GM12878 (cell line): ENCODE results near the gene VEPH1. TPM values are rescaled to one million over a fixed set of nuclear protein-coding genes. Genes with fewer than 3 reads are reported as not detected.

ENCODE experiments used
- ATAC-seq: fragments of 200-7000 bp; cut with Tn5 transposase; 3 replicates; pipeline ENCODE4 v1.9.1; 2020; ENCODE audit warnings: mild to moderate bottlenecking, moderate library complexity
- BruUV-seq: library from RNA; stranded (reverse); fragments of 400-500 nt; replicated peaks from 2 replicates; lab custom pipeline; 2021; lab: Mats Ljungman, UMichigan
- CTCF ChIA-PET: fragments of 300-600 bp; sonication (Branson Sonifier 250); formaldehyde crosslinking; extraction: SDS; loops from one replicate; lab custom pipeline; 2021; ENCODE audit warnings: inconsistent platforms; lab: Yijun Ruan, JAX
- POLR2A ChIA-PET: fragments of 350-600 bp; formaldehyde crosslinking; extraction: SDS; loops from one replicate; lab custom pipeline; 2021; ENCODE audit warnings: inconsistent platforms; lab: Charles Lee
- RAD21 ChIA-PET: fragments of 300-600 bp; sonication (Branson Sonifier 250); formaldehyde crosslinking; loops from one replicate; lab custom pipeline; 2023; ENCODE audit warnings: antibody characterized with exemption; ENCODE audit not compliant: unreplicated experiment; lab: Charles Lee
- SMC1A ChIA-PET: fragments of 300-600 bp; sonication (Branson Sonifier 250); formaldehyde crosslinking; loops from one replicate; lab custom pipeline; 2023; ENCODE audit not compliant: unreplicated experiment, uncharacterized antibody; lab: Charles Lee
- DNase-seq: peaks from one replicate; pipeline ENCODE4 v3.0.0-alpha.2; 2011; ENCODE audit warnings: low read depth, low spot score
- FAIRE-seq: peaks from 3 replicates; lab custom pipeline; 2011; peaks lifted over from hg19 to GRCh38; lab: Jason Lieb, UNC
- H2AFZ ChIP-seq: 2 replicates; pipeline ENCODE4 v1.6.0; 2011; ENCODE audit warnings: low read depth, low read length, control low read depth; ENCODE audit not compliant: control insufficient read depth
- H3K27ac ChIP-seq: 2 replicates; pipeline ENCODE4 v1.5.1; 2011; ENCODE audit warnings: control low read depth; ENCODE audit not compliant: control insufficient read depth, insufficient read depth
- H3K27me3 ChIP-seq, 2 experiments: replicated peaks in 1 of 2; 2 replicates each; pipeline versions ENCODE4 v1.6.0 to v1.6.1; 2011; ENCODE audit warnings: low read length in 1 of 2; ENCODE audit not compliant: control insufficient read depth in 2 of 2, insufficient read depth in 2 of 2
- H3K36me3 ChIP-seq, 2 experiments: 2 replicates each; pipeline ENCODE4 v1.5.1; 2011; ENCODE audit warnings: low read length in 1 of 2; ENCODE audit not compliant: control insufficient read depth in 2 of 2, insufficient read depth in 2 of 2
- H3K4me1 ChIP-seq: 2 replicates; pipeline ENCODE4 v1.6.1; 2011; ENCODE audit warnings: mild to moderate bottlenecking, low read length, moderate library complexity, mixed read lengths; ENCODE audit not compliant: control insufficient read depth, insufficient read depth
- H3K4me2 ChIP-seq: 2 replicates; pipeline ENCODE4 v1.6.0; 2011; ENCODE audit warnings: control low read depth; ENCODE audit not compliant: control insufficient read depth, insufficient read depth
- H3K4me3 ChIP-seq: fragments of 200-600 bp; sonication (generic); 2 replicates; pipeline ENCODE4 v1.5.1; 2016
- H3K79me2 ChIP-seq: 2 replicates; pipeline ENCODE4 v1.6.0; 2011; ENCODE audit warnings: low read length; ENCODE audit not compliant: control insufficient read depth, insufficient read depth
- H3K9ac ChIP-seq: 2 replicates; pipeline ENCODE4 v1.8.0; 2011; ENCODE audit warnings: low read length, control low read depth, mixed read lengths; ENCODE audit not compliant: control insufficient read depth, insufficient read depth
- H3K9me3 ChIP-seq: replicated peaks from 3 replicates; pipeline ENCODE4 v1.5.1; 2011; ENCODE audit warnings: mild to moderate bottlenecking, low read length; ENCODE audit not compliant: control insufficient read depth, insufficient read depth
- H4K20me1 ChIP-seq: 2 replicates; pipeline ENCODE4 v1.6.0; 2011; ENCODE audit not compliant: control insufficient read depth, insufficient read depth
- BCL11A ChIP-seq: IDR thresholded peaks from 2 replicates; pipeline ENCODE4 v1.6.1; 2011; ENCODE audit warnings: low read depth, low read length
- FOS ChIP-seq: IDR thresholded peaks from 3 replicates; pipeline ENCODE4 v1.6.1; 2011; ENCODE audit warnings: borderline replicate concordance; ENCODE audit not compliant: insufficient read length; ENCODE audit errors: extremely low read depth
- HDGF ChIP-seq: fragments of 450-650 bp; IDR thresholded peaks from 2 replicates; pipeline ENCODE4 v1.6.1; 2016; ENCODE audit warnings: antibody characterized with exemption
- KAT2A ChIP-seq: conservative IDR thresholded peaks from 2 replicates; pipeline ENCODE4 v1.6.1; 2011; ENCODE audit warnings: low read depth, low read length; ENCODE audit not compliant: control insufficient read depth
- NFXL1 ChIP-seq: fragments of 450-650 bp; IDR thresholded peaks from 2 replicates; pipeline ENCODE4 v1.6.1; 2017; ENCODE audit warnings: antibody characterized with exemption, mild to moderate bottlenecking, borderline replicate concordance
- NR2C1 ChIP-seq: fragments of 450-650 bp; IDR thresholded peaks from 2 replicates; pipeline ENCODE4 v1.6.1; 2017; ENCODE audit warnings: antibody characterized with exemption, mild to moderate bottlenecking, moderate library complexity
- POU2F2 ChIP-seq: IDR thresholded peaks from 3 replicates; pipeline ENCODE4 v1.6.1; 2011; ENCODE audit warnings: low read depth, mild to moderate bottlenecking, low read length, borderline replicate concordance
- TCF12 ChIP-seq: IDR thresholded peaks from 2 replicates; pipeline ENCODE4 v1.6.1; 2011; ENCODE audit warnings: low read depth, mild to moderate bottlenecking, low read length
- ZNF24 ChIP-seq: fragments of 450-650 bp; IDR thresholded peaks from 2 replicates; pipeline ENCODE4 v1.6.1; 2017; ENCODE audit warnings: antibody characterized with exemption, mild to moderate bottlenecking
- WGBS: methylation state at CpG from one replicate; pipeline ENCODE4 v1.1.6; 2016; ENCODE audit warnings: low lambda C conversion rate; ENCODE audit not compliant: insufficient replicate concordance, insufficient coverage; ENCODE audit errors: missing lambda C conversion rate; 5-methylcytosine and 5-hydroxymethylcytosine counted together
- in situ Hi-C: fragments of 300-500 bp; cut with MboI; formaldehyde crosslinking; loops from 9 replicates; pipeline ENCODE4 v1.14.3; 2018; ENCODE audit warnings: mixed read lengths
- intact Hi-C: fragments of 100-400 bp; cut with micrococcal nuclease; formaldehyde crosslinking; loops from one replicate; pipeline ENCODE4 v1.14.2; 2022; ENCODE audit not compliant: unreplicated experiment
- polyA plus RNA-seq, 11 experiments: library from polyadenylated mRNA; depleted of rRNA in 4 of 11; unstranded in 6 of 11; stranded (reverse) in 5 of 11; fragments of >200 nt; fragmentation: Nextera tagmentation in 4 of 11; fragmentation: Illumina TruSeq in 1 of 11; extraction: Ambion mirVana in 4 of 11; extraction: Trizol in 1 of 11; gene quantifications; 1 replicate in 1 of 11; 2 replicates in 10 of 11; pipeline versions ENCODE4 v1.2.1 to v1.2.3, GENCODE V29; 2011 to 2016; ENCODE audit warnings: inconsistent platforms in 2 of 11, missing spikeins in 2 of 11, low read depth in 1 of 11
- total RNA-seq, 4 experiments: library from RNA; depleted of rRNA in 3 of 4; stranded (reverse); fragments of >200 nt in 3 of 4; fragmentation: Illumina TruSeq in 1 of 4; extraction: Trizol in 1 of 4; gene quantifications; 2 replicates each; pipeline versions ENCODE4 v1.2.1 to v1.2.3, GENCODE V29; 2013 to 2021
- TF ChIP-seq, protein P1 (sequence below): fragments of 450-650 bp; IDR thresholded peaks from 2 replicates; pipeline ENCODE4 v1.6.1; 2018; ENCODE audit warnings: mild to moderate bottlenecking, low read depth, moderate library complexity; ENCODE audit not compliant: partially characterized antibody
- TF ChIP-seq, protein P2 (sequence below): IDR thresholded peaks from 2 replicates; pipeline ENCODE4 v1.6.1; 2011; ENCODE audit warnings: borderline replicate concordance, low read depth, mild to moderate bottlenecking, moderate library complexity, low read length; ENCODE audit not compliant: insufficient read depth, poor library complexity, severe bottlenecking
- TF ChIP-seq, protein P3 (sequence below): fragments of 450-650 bp; IDR thresholded peaks from 2 replicates; pipeline ENCODE4 v1.6.1; 2016; ENCODE audit warnings: mild to moderate bottlenecking, moderate library complexity, borderline replicate concordance

The VEPH1 gene
- total and polyA plus RNA-seq, 10 of the 15 experiments (the other 5 are each of a cell fraction or from before 2014, with no cell fraction given), result 0.04 to 0.26 (median 0.17) TPM; not detected in 7

DNA sequence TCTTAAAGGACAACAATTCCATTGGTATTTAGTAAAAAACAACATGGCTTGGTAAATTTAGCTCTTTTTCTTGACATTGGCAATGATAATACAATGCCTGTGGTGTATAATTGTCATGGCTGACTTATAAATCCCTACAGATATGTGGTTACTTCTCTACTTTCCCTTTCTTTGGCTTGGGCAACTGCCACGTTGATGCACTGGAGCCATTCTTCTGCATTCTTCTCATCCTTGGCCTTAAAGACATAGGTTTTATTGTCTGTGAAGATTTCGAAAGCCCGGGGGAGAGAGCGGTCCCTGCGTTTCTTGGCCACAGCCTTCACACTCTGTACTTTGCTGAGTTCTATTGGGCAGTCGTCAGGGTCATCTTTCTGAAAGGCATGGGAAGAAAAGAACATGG is 242.2 kb downstream of the VEPH1 start:
- ATAC-seq, result no peak
- in situ Hi-C loops, result no loop called here
- POLR2A ChIA-PET, result no interaction called here
- whole genome bisulfite sequencing, result 64% methylated on average over 6 of the region's 6 CpGs
- Histone ChIP-seq H3K9ac (no peak overlapping the region), H3K4me1 (no peaks in the 10 kb centered on the region), H3K36me3 (no peaks in the 10 kb centered on the region), H3K9me3 (no peaks in the 10 kb centered on the region), H3K4me2 (no peak overlapping the region), H4K20me1 (no peaks in the 10 kb centered on the region), H3K27ac (no peak overlapping the region), H3K4me3 (no peak overlapping the region), H3K27me3 (no peaks in the 10 kb centered on the region), H3K79me2 (no peaks in the 10 kb centered on the region), H2AFZ (no peak overlapping the region)
- SMC1A ChIA-PET, result no interaction called here
- BruUV-seq, result no TSS peak
- FAIRE-seq, result no peak
- CTCF ChIA-PET, result interaction anchor here (0.6 kb wide), 1 partner anchor 10 kb away, joined by 4 read pairs; no protein-coding TSS in a partner anchor
- DNase-seq, result no peak
- RAD21 ChIA-PET, result no interaction called here
- intact Hi-C loops, result no loop called here
- TF ChIP-seq, protein P1, sequence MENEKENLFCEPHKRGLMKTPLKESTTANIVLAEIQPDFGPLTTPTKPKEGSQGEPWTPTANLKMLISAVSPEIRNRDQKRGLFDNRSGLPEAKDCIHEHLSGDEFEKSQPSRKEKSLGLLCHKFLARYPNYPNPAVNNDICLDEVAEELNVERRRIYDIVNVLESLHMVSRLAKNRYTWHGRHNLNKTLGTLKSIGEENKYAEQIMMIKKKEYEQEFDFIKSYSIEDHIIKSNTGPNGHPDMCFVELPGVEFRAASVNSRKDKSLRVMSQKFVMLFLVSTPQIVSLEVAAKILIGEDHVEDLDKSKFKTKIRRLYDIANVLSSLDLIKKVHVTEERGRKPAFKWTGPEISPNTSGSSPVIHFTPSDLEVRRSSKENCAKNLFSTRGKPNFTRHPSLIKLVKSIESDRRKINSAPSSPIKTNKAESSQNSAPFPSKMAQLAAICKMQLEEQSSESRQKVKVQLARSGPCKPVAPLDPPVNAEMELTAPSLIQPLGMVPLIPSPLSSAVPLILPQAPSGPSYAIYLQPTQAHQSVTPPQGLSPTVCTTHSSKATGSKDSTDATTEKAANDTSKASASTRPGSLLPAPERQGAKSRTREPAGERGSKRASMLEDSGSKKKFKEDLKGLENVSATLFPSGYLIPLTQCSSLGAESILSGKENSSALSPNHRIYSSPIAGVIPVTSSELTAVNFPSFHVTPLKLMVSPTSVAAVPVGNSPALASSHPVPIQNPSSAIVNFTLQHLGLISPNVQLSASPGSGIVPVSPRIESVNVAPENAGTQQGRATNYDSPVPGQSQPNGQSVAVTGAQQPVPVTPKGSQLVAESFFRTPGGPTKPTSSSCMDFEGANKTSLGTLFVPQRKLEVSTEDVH, result no peak
- TF ChIP-seq NFXL1, result no peak
- no peak for TF ChIP-seq NR2C1
- no peak for TF ChIP-seq TCF12
- TF ChIP-seq FOS, result no peak
- no peak for TF ChIP-seq BCL11A
- TF ChIP-seq HDGF, result no peak
- TF ChIP-seq, protein P2, sequence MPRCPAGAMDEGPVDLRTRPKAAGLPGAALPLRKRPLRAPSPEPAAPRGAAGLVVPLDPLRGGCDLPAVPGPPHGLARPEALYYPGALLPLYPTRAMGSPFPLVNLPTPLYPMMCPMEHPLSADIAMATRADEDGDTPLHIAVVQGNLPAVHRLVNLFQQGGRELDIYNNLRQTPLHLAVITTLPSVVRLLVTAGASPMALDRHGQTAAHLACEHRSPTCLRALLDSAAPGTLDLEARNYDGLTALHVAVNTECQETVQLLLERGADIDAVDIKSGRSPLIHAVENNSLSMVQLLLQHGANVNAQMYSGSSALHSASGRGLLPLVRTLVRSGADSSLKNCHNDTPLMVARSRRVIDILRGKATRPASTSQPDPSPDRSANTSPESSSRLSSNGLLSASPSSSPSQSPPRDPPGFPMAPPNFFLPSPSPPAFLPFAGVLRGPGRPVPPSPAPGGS, result no peak
- TF ChIP-seq KAT2A, result no peak
- no peak for TF ChIP-seq ZNF24
- TF ChIP-seq, protein P3, sequence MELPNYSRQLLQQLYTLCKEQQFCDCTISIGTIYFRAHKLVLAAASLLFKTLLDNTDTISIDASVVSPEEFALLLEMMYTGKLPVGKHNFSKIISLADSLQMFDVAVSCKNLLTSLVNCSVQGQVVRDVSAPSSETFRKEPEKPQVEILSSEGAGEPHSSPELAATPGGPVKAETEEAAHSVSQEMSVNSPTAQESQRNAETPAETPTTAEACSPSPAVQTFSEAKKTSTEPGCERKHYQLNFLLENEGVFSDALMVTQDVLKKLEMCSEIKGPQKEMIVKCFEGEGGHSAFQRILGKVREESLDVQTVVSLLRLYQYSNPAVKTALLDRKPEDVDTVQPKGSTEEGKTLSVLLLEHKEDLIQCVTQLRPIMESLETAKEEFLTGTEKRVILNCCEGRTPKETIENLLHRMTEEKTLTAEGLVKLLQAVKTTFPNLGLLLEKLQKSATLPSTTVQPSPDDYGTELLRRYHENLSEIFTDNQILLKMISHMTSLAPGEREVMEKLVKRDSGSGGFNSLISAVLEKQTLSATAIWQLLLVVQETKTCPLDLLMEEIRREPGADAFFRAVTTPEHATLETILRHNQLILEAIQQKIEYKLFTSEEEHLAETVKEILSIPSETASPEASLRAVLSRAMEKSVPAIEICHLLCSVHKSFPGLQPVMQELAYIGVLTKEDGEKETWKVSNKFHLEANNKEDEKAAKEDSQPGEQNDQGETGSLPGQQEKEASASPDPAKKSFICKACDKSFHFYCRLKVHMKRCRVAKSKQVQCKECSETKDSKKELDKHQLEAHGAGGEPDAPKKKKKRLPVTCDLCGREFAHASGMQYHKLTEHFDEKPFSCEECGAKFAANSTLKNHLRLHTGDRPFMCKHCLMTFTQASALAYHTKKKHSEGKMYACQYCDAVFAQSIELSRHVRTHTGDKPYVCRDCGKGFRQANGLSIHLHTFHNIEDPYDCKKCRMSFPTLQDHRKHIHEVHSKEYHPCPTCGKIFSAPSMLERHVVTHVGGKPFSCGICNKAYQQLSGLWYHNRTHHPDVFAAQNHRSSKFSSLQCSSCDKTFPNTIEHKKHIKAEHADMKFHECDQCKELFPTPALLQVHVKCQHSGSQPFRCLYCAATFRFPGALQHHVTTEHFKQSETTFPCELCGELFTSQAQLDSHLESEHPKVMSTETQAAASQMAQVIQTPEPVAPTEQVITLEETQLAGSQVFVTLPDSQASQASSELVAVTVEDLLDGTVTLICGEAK, result no peak
- no peak for TF ChIP-seq POU2F2
